ENCODE results near the gene KCNK3. TPM values are rescaled to one million over a fixed set of nuclear protein-coding genes. Genes with fewer than 3 reads are reported as not detected.

KCNK3 gene
- total RNA-seq, 2 experiments from 2014 or later = not detected

GRCh38 chr2:26780203-26780760 is 87.8 kb downstream of the KCNK3 start:
- Histone ChIP-seq H3K4me3 (ENCODE audit: low read depth, low read length, poor library complexity, severe bottlenecking) (no peak overlapping the region), H3K4me1 (ENCODE audit: insufficient read depth, low read length, poor library complexity, severe bottlenecking) (peaks cover 4% of the 10 kb centered on the region), H4K20me1 (ENCODE audit: insufficient read depth, low read length) (no peaks in the 10 kb centered on the region), H3K4me2 (ENCODE audit: low read length) (no peak overlapping the region), H3K79me2 (ENCODE audit: insufficient read depth, low read depth, low read length) (no peaks in the 10 kb centered on the region), H3K27ac (ENCODE audit: low read depth, low read length, poor library complexity, severe bottlenecking) (no peak overlapping the region), H3K9me3 (ENCODE audit: low read length) (peaks cover 6% of the 10 kb centered on the region; the same call in 1 of the 2 replicates), H3K36me3 (ENCODE audit: insufficient read depth, low read length) (peaks cover 41% of the 10 kb centered on the region), H3K9me2 (ENCODE audit: insufficient read depth, low read length) (no peaks in the 10 kb centered on the region), H2AFZ (ENCODE audit: low read length) (no peak overlapping the region)
- CTCF ChIA-PET (ENCODE audit: unreplicated experiment) = no interaction called here
- POLR2A ChIA-PET = no interaction called here
- no peak for DNase-seq (ENCODE audit: low spot score)
- TF ChIP-seq CTCF (conservative IDR thresholded peaks at IDR 0.05; ENCODE audit: low read length) = no peak
- TF ChIP-seq EZH2phosphoT487 (IDR thresholded peaks at IDR 0.05; ENCODE audit: borderline replicate concordance, low read depth, low read length) = no peak
- no TSS peak for BruUV-seq (replicated peaks)
- intact Hi-C loops (cut with micrococcal nuclease; ENCODE audit: unreplicated experiment) = no loop called here

Small RNA genes lying within 50 kb of the gene (small RNA-seq; reads per million reads assigned to genes)
- gene AC015977.1 = not detected

Other genes with a start within 250 kb of the KCNK3 start
- gene OTOF, start 214.6 kb upstream of the KCNK3 start, total RNA-seq (2014; rRNA removed; shearing (Covaris generic)) = not detected in 2 replicates
- not detected in 2 replicates for gene OTOF, start 214.6 kb upstream of the KCNK3 start, total RNA-seq (2022)
- not detected in 2 replicates for gene CIB4, start 51.4 kb upstream of the KCNK3 start, total RNA-seq (2014; rRNA removed; shearing (Covaris generic))
- not detected in 2 replicates for gene CIB4, start 51.4 kb upstream of the KCNK3 start, total RNA-seq (2022)
- gene SLC35F6, start 71.6 kb downstream of the KCNK3 start, total RNA-seq (2014; rRNA removed; shearing (Covaris generic)) = 10.4 and 10.6 TPM in 2 replicates
- gene SLC35F6, start 71.6 kb downstream of the KCNK3 start, total RNA-seq (2022) = 12.9 and 15.0 TPM in 2 replicates
- gene CENPA, start 93.3 kb downstream of the KCNK3 start, total RNA-seq (2014; rRNA removed; shearing (Covaris generic)) = 27.8 and 48.2 TPM in 2 replicates
- 63.6 and 67.9 TPM in 2 replicates for gene CENPA, start 93.3 kb downstream of the KCNK3 start, total RNA-seq (2022)
- not detected in 2 replicates for gene DPYSL5, start 155.4 kb downstream of the KCNK3 start, total RNA-seq (2014; rRNA removed; shearing (Covaris generic))
- gene DPYSL5, start 155.4 kb downstream of the KCNK3 start, total RNA-seq (2022) = not detected in 2 replicates